SK-N-SH (cell line): ENCODE results near the gene S1PR2. TPM values are rescaled to one million over a fixed set of nuclear protein-coding genes. Genes with fewer than 3 reads are reported as not detected.

Source experiments
- CTCF ChIA-PET: fragments of 300-600, 350-600 bp; formaldehyde crosslinking; extraction: SDS; loops from one replicate; lab custom pipeline; 2021; lab: Yijun Ruan, JAX
- POLR2A ChIA-PET: fragments of 350-600 bp; sonication (Branson Sonifier 250); formaldehyde crosslinking; extraction: SDS; loops from one replicate; lab custom pipeline; 2020; ENCODE audit warnings: antibody characterized with exemption, inconsistent platforms; lab: Yijun Ruan, JAX
- DNase-seq: peaks from one replicate; pipeline ENCODE4 v3.0.0; 2012
- H2AFZ ChIP-seq: fragments of 200-600 bp; sonication (generic); 2 replicates; pipeline ENCODE4 v1.8.1; 2016; ENCODE audit warnings: antibody characterized with exemption, mild to moderate bottlenecking, low read depth
- H3F3A ChIP-seq: fragments of 200-600 bp; sonication (generic); replicated peaks from 2 replicates; pipeline ENCODE3; 2016; ENCODE audit warnings: antibody characterized with exemption, mild to moderate bottlenecking; ENCODE audit not compliant: insufficient read depth
- H3K27ac ChIP-seq, 2 experiments: fragments of 200-500 bp in 1 of 2; fragments of 200-600 bp in 1 of 2; sonication (Bioruptor generic) in 1 of 2; sonication (generic), shearing (Covaris generic) in 1 of 2; 2 replicates each; pipeline versions ENCODE4 v1.5.1 to v1.6.1; 2014 to 2016; ENCODE audit warnings: low read depth in 2 of 2, inconsistent platforms in 1 of 2, low read length in 1 of 2, mild to moderate bottlenecking in 1 of 2, mixed read lengths in 1 of 2
- H3K27me3 ChIP-seq: fragments of 200-600 bp; sonication (generic), shearing (Covaris generic); 2 replicates; pipeline ENCODE4 v1.6.1; 2016; ENCODE audit warnings: mixed run types; ENCODE audit not compliant: insufficient read depth
- H3K36me3 ChIP-seq, 2 experiments: fragments of 200-500 bp in 1 of 2; fragments of 200-600 bp in 1 of 2; sonication (Bioruptor generic) in 1 of 2; sonication (generic) in 1 of 2; replicated peaks in 1 of 2; 2 replicates each; pipeline versions ENCODE3 to v1.5.1; 2014 to 2016; ENCODE audit warnings: low read length in 1 of 2, mild to moderate bottlenecking in 1 of 2; ENCODE audit not compliant: insufficient read depth in 2 of 2, control insufficient read depth in 1 of 2
- H3K4me1 ChIP-seq, 2 experiments: fragments of 200-500 bp in 1 of 2; fragments of 200-600 bp in 1 of 2; sonication (Bioruptor generic) in 1 of 2; sonication (generic), shearing (Covaris generic) in 1 of 2; 2 replicates each; pipeline versions ENCODE4 v1.5.1 to v1.6.1; 2014 to 2016; ENCODE audit warnings: low read depth in 1 of 2, low read length in 1 of 2, mixed run types in 1 of 2; ENCODE audit not compliant: insufficient read depth in 2 of 2, control insufficient read depth in 1 of 2
- H3K4me2 ChIP-seq: fragments of 200-600 bp; sonication (generic), shearing (Covaris generic); 2 replicates; pipeline ENCODE4 v1.6.1; 2017; ENCODE audit warnings: mixed run types
- H3K4me3 ChIP-seq, 2 experiments: fragments of 200-500 bp in 1 of 2; fragments of 200-600 bp in 1 of 2; sonication (Bioruptor generic) in 1 of 2; sonication (generic), shearing (Covaris generic) in 1 of 2; 2 replicates each; pipeline versions ENCODE4 v1.5.1 to v1.8.1; 2014 to 2016; ENCODE audit warnings: low read depth in 2 of 2, inconsistent platforms in 1 of 2, low read length in 1 of 2, mild to moderate bottlenecking in 1 of 2, mixed read lengths in 1 of 2, moderate library complexity in 1 of 2
- H3K79me2 ChIP-seq: fragments of 200-600 bp; sonication (generic); 2 replicates; pipeline ENCODE4 v1.8.1; 2017; ENCODE audit warnings: mild to moderate bottlenecking; ENCODE audit not compliant: insufficient read depth
- H3K9ac ChIP-seq: fragments of 200-600 bp; sonication (generic); 2 replicates; pipeline ENCODE4 v1.6.1; 2017; ENCODE audit warnings: mixed run types
- H3K9me2 ChIP-seq: fragments of 200-600 bp; sonication (generic); 2 replicates; pipeline ENCODE4 v1.6.1; 2017; ENCODE audit warnings: mixed run types
- H3K9me3 ChIP-seq: fragments of 200-600 bp; sonication (generic); 2 replicates; pipeline ENCODE4 v1.6.1; 2017; ENCODE audit warnings: mixed run types, mild to moderate bottlenecking, moderate library complexity
- H4K20me1 ChIP-seq: fragments of 200-600 bp; sonication (generic); 2 replicates; pipeline ENCODE4 v1.6.1; 2017; ENCODE audit warnings: mild to moderate bottlenecking, mixed run types; ENCODE audit not compliant: insufficient read depth
- CHD2 ChIP-seq: fragments of 150-350 bp; IDR thresholded peaks from 2 replicates; pipeline ENCODE4 v1.6.1; 2018; ENCODE audit warnings: low read length; ENCODE audit not compliant: partially characterized antibody
- CTCF ChIP-seq: fragments of 200-600 bp; sonication (generic); IDR thresholded peaks from 2 replicates; pipeline ENCODE4 v1.6.1; 2017; ENCODE audit warnings: antibody characterized with exemption, mild to moderate bottlenecking, moderate library complexity
- ELF1 ChIP-seq: IDR thresholded peaks from 2 replicates; pipeline ENCODE4 v1.4.0; 2012
- EP300 ChIP-seq, 2 experiments: IDR thresholded peaks; 2 replicates each; pipeline versions ENCODE4 v1.4.0 to v1.6.1; 2012; ENCODE audit warnings: borderline replicate concordance in 1 of 2, low read depth in 1 of 2, low read length in 1 of 2
- FOXJ3 ChIP-seq: sonication (generic); formaldehyde crosslinking; IDR thresholded peaks from 2 replicates; pipeline ENCODE4 v1.5.1; 2020; ENCODE audit warnings: mild to moderate bottlenecking, missing genetic modification reagents
- FOXM1 ChIP-seq: IDR thresholded peaks from 2 replicates; pipeline ENCODE4 v1.4.0; 2012; ENCODE audit warnings: low read depth, mild to moderate bottlenecking
- IRF3 ChIP-seq: fragments of 150-350 bp; IDR thresholded peaks from 2 replicates; pipeline ENCODE4 v1.6.1; 2016; ENCODE audit warnings: mild to moderate bottlenecking, low read depth, low read length
- JUND ChIP-seq: IDR thresholded peaks from 2 replicates; pipeline ENCODE4 v1.4.0; 2012
- MAX ChIP-seq: IDR thresholded peaks from 2 replicates; pipeline ENCODE4 v1.4.0; 2012; ENCODE audit warnings: low read depth
- MEF2A ChIP-seq: IDR thresholded peaks from 2 replicates; pipeline ENCODE4 v1.4.0; 2012; ENCODE audit warnings: low read depth, borderline replicate concordance
- PBX3 ChIP-seq: IDR thresholded peaks from 2 replicates; pipeline ENCODE4; 2012
- RAD21 ChIP-seq: IDR thresholded peaks from 2 replicates; pipeline ENCODE4 v1.6.1; 2012; ENCODE audit warnings: mild to moderate bottlenecking, low read length
- RCOR1 ChIP-seq: fragments of 150-350 bp; IDR thresholded peaks from 2 replicates; pipeline ENCODE4 v1.6.1; 2017; ENCODE audit warnings: antibody characterized with exemption, low read length
- RFX5 ChIP-seq: IDR thresholded peaks from 2 replicates; pipeline ENCODE4 v1.6.1; 2012; ENCODE audit warnings: mild to moderate bottlenecking, improper control_type of control experiment, low read length
- SIN3A ChIP-seq: IDR thresholded peaks from 2 replicates; pipeline ENCODE4 v1.6.1; 2012; ENCODE audit warnings: low read depth, mild to moderate bottlenecking, low read length, moderate library complexity, borderline replicate concordance
- TAF1 ChIP-seq: IDR thresholded peaks from 2 replicates; pipeline ENCODE4 v1.6.1; 2012; ENCODE audit warnings: low read depth, mild to moderate bottlenecking, low read length, moderate library complexity, borderline replicate concordance
- TCF12 ChIP-seq: IDR thresholded peaks from 2 replicates; pipeline ENCODE4 v1.4.0; 2012
- TEAD4 ChIP-seq: IDR thresholded peaks from 2 replicates; pipeline ENCODE4 v1.4.0; 2012; ENCODE audit warnings: mild to moderate bottlenecking, borderline replicate concordance; ENCODE audit not compliant: insufficient read depth
- USF1 ChIP-seq: IDR thresholded peaks from 2 replicates; pipeline ENCODE4 v1.4.0; 2012; ENCODE audit warnings: low read depth, borderline replicate concordance
- YY1 ChIP-seq: IDR thresholded peaks from 2 replicates; pipeline ENCODE4 v1.4.0; 2012; ENCODE audit warnings: low read depth, mild to moderate bottlenecking
- WGBS: methylation state at CpG from one replicate; pipeline ENCODE4 v1.1.6; 2017; ENCODE audit warnings: low lambda C conversion rate; 5-methylcytosine and 5-hydroxymethylcytosine counted together
- polyA plus RNA-seq, 3 experiments: library from polyadenylated mRNA; depleted of rRNA; stranded (reverse); fragments of >200 nt; gene quantifications; 2 replicates each; pipeline ENCODE4 v1.2.3, GENCODE V29; 2012

Gene S1PR2
- polyA plus RNA-seq, 1 of the 3 experiments (the other 2 are of a cell fraction) = 3.6 TPM

- H3K4me1 ChIP-seq = peaks cover 0 to 5% of the 10 kb centered on the region in 2 experiments; a peak in 1 of 4 replicates
- H4K20me1 ChIP-seq = no peaks in the 10 kb centered on the region
- no peaks in the 10 kb centered on the region for H3K27me3 ChIP-seq
- no peaks in the 10 kb centered on the region for H3K9me3 ChIP-seq
- no peak overlapping the region for H3K4me3 ChIP-seq
- no peak overlapping the region for H2AFZ ChIP-seq
- H3K79me2 ChIP-seq = peaks cover 21% of the 10 kb centered on the region
- H3K36me3 ChIP-seq = peaks cover 6 to 23% of the 10 kb centered on the region in 2 experiments
- no peak overlapping the region for H3K9ac ChIP-seq
- no peak overlapping the region for H3K4me2 ChIP-seq
- H3K27ac ChIP-seq = no peak overlapping the region
- TF ChIP-seq YY1 = no peak
- TF ChIP-seq MAX = no peak
- TF ChIP-seq PBX3 = no peak
- TF ChIP-seq TCF12 = no peak
- TF ChIP-seq TAF1 = no peak
- TF ChIP-seq MEF2A = no peak
- TF ChIP-seq IRF3 = no peak
- no peak for TF ChIP-seq ELF1
- no peak for TF ChIP-seq RCOR1
- TF ChIP-seq SIN3A = no peak
- TF ChIP-seq CHD2 = no peak
- no peak for TF ChIP-seq RFX5
- no peak for TF ChIP-seq USF1
- no peak for TF ChIP-seq FOXM1
- no peak for TF ChIP-seq FOXJ3 (CRISPR knock-in tag)
- no peak for TF ChIP-seq RAD21
- no peak for TF ChIP-seq CTCF
- TF ChIP-seq TEAD4 = no peak
- no peak for TF ChIP-seq EP300 (IDR thresholded peaks at IDR 0.05; ENCODE audit: borderline replicate concordance in 1 of 2, low read depth in 1 of 2, low read length in 1 of 2)
- TF ChIP-seq JUND = no peak
- WGBS = 97% methylated on average over 3 of the region's 3 CpGs
- DNase-seq = no peak
- CTCF ChIA-PET = interaction anchor here (0.6 kb wide), 1 partner anchor 10 kb away, joined by 3 read pairs; no protein-coding TSS in a partner anchor
- peaks cover 7% of the 10 kb centered on the region for H3F3A ChIP-seq
- POLR2A ChIA-PET = no interaction called here
- no peaks in the 10 kb centered on the region for H3K9me2 ChIP-seq
These were observed 23.1 kb upstream of the S1PR2 start for GRCh38 chr19:10254244-10254643.
